Measurements from ENCODE around the gene MASP1. TPM values are rescaled to one million over a fixed set of nuclear protein-coding genes. Genes with fewer than 3 reads are reported as not detected.

Gene MASP1
- total and polyA plus RNA-seq, 2 experiments from 2014 or later: 1.6 to 3.0 TPM

DNA sequence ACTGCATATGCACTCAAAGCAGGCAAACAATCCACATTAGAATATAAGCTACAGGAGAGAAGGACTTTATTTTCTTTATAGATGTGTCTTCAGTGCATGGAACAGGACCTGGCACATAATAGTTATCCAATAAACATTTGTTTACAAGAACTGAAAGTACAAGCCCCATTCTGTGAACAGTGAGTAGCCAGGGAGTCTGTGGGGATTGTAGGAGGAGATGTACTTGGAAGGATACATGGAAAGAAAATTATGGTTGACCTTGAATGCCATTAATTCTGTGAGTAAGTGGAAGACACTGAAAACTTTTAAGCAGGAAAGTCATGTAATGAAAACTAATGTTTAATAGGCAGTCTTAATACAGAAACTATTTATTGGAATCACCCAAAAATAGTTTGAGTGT is 28.3 kb downstream of the MASP1 start:
- no peak for ATAC-seq

More for the DNA sequence above, 28.3 kb downstream of the MASP1 start:
- no peak overlapping the region for H3K4me2 ChIP-seq
- TF ChIP-seq STAT1 (IDR thresholded peaks at IDR 0.05; ENCODE audit: unreplicated experiment) (no peak), EZH2phosphoT487 (IDR thresholded peaks at IDR 0.05; ENCODE audit: unreplicated experiment) (no peak), JUNB (IDR thresholded peaks at IDR 0.05; ENCODE audit: unreplicated experiment) (no peak), ZNF114 (CRISPR knock-in tag; IDR thresholded peaks at IDR 0.05) (no peak), EZH2 (IDR thresholded peaks at IDR 0.05; ENCODE audit: low read depth, unreplicated experiment) (no peak), POLR2AphosphoS5 (IDR thresholded peaks at IDR 0.05; ENCODE audit: low read depth) (no peak), ZNF331 (CRISPR knock-in tag; IDR thresholded peaks at IDR 0.05; ENCODE audit: low read depth) (no peak), CREB1 (CRISPR knock-in tag; IDR thresholded peaks at IDR 0.05; ENCODE audit: low read depth) (no peak)
- TF ChIP-seq, protein P1, sequence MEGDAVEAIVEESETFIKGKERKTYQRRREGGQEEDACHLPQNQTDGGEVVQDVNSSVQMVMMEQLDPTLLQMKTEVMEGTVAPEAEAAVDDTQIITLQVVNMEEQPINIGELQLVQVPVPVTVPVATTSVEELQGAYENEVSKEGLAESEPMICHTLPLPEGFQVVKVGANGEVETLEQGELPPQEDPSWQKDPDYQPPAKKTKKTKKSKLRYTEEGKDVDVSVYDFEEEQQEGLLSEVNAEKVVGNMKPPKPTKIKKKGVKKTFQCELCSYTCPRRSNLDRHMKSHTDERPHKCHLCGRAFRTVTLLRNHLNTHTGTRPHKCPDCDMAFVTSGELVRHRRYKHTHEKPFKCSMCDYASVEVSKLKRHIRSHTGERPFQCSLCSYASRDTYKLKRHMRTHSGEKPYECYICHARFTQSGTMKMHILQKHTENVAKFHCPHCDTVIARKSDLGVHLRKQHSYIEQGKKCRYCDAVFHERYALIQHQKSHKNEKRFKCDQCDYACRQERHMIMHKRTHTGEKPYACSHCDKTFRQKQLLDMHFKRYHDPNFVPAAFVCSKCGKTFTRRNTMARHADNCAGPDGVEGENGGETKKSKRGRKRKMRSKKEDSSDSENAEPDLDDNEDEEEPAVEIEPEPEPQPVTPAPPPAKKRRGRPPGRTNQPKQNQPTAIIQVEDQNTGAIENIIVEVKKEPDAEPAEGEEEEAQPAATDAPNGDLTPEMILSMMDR (conservative IDR thresholded peaks at IDR 0.05; ENCODE audit: low read depth in 2 of 2): no peak
- TF ChIP-seq, protein P2, sequence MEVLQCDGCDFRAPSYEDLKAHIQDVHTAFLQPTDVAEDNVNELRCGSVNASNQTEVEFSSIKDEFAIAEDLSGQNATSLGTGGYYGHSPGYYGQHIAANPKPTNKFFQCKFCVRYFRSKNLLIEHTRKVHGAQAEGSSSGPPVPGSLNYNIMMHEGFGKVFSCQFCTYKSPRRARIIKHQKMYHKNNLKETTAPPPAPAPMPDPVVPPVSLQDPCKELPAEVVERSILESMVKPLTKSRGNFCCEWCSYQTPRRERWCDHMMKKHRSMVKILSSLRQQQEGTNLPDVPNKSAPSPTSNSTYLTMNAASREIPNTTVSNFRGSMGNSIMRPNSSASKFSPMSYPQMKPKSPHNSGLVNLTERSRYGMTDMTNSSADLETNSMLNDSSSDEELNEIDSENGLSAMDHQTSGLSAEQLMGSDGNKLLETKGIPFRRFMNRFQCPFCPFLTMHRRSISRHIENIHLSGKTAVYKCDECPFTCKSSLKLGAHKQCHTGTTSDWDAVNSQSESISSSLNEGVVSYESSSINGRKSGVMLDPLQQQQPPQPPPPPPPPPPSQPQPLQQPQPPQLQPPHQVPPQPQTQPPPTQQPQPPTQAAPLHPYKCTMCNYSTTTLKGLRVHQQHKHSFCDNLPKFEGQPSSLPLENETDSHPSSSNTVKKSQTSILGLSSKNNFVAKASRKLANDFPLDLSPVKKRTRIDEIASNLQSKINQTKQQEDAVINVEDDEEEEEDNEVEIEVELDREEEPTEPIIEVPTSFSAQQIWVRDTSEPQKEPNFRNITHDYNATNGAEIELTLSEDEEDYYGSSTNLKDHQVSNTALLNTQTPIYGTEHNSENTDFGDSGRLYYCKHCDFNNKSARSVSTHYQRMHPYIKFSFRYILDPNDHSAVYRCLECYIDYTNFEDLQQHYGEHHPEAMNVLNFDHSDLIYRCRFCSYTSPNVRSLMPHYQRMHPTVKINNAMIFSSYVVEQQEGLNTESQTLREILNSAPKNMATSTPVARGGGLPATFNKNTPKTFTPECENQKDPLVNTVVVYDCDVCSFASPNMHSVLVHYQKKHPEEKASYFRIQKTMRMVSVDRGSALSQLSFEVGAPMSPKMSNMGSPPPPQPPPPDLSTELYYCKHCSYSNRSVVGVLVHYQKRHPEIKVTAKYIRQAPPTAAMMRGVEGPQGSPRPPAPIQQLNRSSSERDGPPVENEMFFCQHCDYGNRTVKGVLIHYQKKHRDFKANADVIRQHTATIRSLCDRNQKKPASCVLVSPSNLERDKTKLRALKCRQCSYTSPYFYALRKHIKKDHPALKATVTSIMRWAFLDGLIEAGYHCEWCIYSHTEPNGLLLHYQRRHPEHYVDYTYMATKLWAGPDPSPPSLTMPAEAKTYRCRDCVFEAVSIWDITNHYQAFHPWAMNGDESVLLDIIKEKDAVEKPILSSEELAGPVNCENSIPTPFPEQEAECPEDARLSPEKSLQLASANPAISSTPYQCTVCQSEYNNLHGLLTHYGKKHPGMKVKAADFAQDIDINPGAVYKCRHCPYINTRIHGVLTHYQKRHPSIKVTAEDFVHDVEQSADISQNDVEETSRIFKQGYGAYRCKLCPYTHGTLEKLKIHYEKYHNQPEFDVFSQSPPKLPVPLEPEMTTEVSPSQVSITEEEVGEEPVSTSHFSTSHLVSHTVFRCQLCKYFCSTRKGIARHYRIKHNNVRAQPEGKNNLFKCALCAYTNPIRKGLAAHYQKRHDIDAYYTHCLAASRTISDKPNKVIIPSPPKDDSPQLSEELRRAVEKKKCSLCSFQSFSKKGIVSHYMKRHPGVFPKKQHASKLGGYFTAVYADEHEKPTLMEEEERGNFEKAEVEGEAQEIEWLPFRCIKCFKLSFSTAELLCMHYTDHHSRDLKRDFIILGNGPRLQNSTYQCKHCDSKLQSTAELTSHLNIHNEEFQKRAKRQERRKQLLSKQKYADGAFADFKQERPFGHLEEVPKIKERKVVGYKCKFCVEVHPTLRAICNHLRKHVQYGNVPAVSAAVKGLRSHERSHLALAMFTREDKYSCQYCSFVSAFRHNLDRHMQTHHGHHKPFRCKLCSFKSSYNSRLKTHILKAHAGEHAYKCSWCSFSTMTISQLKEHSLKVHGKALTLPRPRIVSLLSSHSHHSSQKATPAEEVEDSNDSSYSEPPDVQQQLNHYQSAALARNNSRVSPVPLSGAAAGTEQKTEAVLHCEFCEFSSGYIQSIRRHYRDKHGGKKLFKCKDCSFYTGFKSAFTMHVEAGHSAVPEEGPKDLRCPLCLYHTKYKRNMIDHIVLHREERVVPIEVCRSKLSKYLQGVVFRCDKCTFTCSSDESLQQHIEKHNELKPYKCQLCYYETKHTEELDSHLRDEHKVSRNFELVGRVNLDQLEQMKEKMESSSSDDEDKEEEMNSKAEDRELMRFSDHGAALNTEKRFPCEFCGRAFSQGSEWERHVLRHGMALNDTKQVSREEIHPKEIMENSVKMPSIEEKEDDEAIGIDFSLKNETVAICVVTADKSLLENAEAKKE (CRISPR knock-in tag; IDR thresholded peaks at IDR 0.05): no peak
- TF ChIP-seq, protein P3, sequence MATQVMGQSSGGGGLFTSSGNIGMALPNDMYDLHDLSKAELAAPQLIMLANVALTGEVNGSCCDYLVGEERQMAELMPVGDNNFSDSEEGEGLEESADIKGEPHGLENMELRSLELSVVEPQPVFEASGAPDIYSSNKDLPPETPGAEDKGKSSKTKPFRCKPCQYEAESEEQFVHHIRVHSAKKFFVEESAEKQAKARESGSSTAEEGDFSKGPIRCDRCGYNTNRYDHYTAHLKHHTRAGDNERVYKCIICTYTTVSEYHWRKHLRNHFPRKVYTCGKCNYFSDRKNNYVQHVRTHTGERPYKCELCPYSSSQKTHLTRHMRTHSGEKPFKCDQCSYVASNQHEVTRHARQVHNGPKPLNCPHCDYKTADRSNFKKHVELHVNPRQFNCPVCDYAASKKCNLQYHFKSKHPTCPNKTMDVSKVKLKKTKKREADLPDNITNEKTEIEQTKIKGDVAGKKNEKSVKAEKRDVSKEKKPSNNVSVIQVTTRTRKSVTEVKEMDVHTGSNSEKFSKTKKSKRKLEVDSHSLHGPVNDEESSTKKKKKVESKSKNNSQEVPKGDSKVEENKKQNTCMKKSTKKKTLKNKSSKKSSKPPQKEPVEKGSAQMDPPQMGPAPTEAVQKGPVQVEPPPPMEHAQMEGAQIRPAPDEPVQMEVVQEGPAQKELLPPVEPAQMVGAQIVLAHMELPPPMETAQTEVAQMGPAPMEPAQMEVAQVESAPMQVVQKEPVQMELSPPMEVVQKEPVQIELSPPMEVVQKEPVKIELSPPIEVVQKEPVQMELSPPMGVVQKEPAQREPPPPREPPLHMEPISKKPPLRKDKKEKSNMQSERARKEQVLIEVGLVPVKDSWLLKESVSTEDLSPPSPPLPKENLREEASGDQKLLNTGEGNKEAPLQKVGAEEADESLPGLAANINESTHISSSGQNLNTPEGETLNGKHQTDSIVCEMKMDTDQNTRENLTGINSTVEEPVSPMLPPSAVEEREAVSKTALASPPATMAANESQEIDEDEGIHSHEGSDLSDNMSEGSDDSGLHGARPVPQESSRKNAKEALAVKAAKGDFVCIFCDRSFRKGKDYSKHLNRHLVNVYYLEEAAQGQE (IDR thresholded peaks at IDR 0.05; ENCODE audit: unreplicated experiment): no peak
- TF ChIP-seq, protein P4, sequence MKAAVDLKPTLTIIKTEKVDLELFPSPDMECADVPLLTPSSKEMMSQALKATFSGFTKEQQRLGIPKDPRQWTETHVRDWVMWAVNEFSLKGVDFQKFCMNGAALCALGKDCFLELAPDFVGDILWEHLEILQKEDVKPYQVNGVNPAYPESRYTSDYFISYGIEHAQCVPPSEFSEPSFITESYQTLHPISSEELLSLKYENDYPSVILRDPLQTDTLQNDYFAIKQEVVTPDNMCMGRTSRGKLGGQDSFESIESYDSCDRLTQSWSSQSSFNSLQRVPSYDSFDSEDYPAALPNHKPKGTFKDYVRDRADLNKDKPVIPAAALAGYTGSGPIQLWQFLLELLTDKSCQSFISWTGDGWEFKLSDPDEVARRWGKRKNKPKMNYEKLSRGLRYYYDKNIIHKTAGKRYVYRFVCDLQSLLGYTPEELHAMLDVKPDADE (IDR thresholded peaks at IDR 0.05): no peak
- no peak overlapping the region for H3K27ac Mint-ChIP-seq
- H3K9me2 ChIP-seq (ENCODE audit: insufficient read depth): no peaks in the 10 kb centered on the region
- H3F3A ChIP-seq (replicated peaks; ENCODE audit: low read depth): no peaks in the 10 kb centered on the region
- peaks cover 6% of the 10 kb centered on the region for H3K4me1 ChIP-seq (ENCODE audit: insufficient read depth)
- peaks cover 1% of the 10 kb centered on the region for H3K9me3 Mint-ChIP-seq
- H3K4me1 Mint-ChIP-seq: peaks cover 6% of the 10 kb centered on the region; the same call in 2 of the 3 replicates
- peaks cover 2% of the 10 kb centered on the region for H3K27me3 Mint-ChIP-seq (ENCODE audit: insufficient read depth, low read depth, poor library complexity)
- no peak overlapping the region for H3K27ac ChIP-seq (ENCODE audit: low read depth)
- DNase-seq (ENCODE audit: low spot score): no peak
- no peak overlapping the region for H3K4me3 ChIP-seq
- no peaks in the 10 kb centered on the region for H3K27me3 ChIP-seq (ENCODE audit: insufficient read depth)
- H3K79me2 ChIP-seq (replicated peaks; ENCODE audit: insufficient read depth): no peaks in the 10 kb centered on the region
- H4K20me1 ChIP-seq (replicated peaks; ENCODE audit: insufficient read depth): no peaks in the 10 kb centered on the region
- H3K36me3 ChIP-seq (ENCODE audit: insufficient read depth): no peaks in the 10 kb centered on the region
- H3K4me3 Mint-ChIP-seq: no peak overlapping the region
- no peak overlapping the region for H2AFZ ChIP-seq
- no peaks in the 10 kb centered on the region for H3K36me3 Mint-ChIP-seq (ENCODE audit: low read depth)
